AG09319 (cell line): ENCODE data around the gene TH.

Experiments used
- DNase-seq: peaks from one replicate; pipeline ENCODE4 v3.0.0-alpha.2; 2010; ENCODE audit warnings: low read depth; ENCODE audit errors: extremely low read depth
- CTCF ChIP-seq: IDR thresholded peaks from 2 replicates; pipeline ENCODE4 v1.5.1; 2011; ENCODE audit warnings: low read depth, mild to moderate bottlenecking, inconsistent platforms, low read length, moderate library complexity

The TH gene

GRCh38 chr11:2212411-2213251 lies 41.0 kb upstream of the TH start:
- TF ChIP-seq CTCF, result no peak
- DNase-seq, result no peak

GRCh38 chr11:2211113-2211971 lies 39.7 kb upstream of the TH start:
- no peak for TF ChIP-seq CTCF
- DNase-seq, result no peak

- TF ChIP-seq CTCF, result no peak
- DNase-seq, result no peak
These were observed 38.9 kb upstream of the TH start for GRCh38 chr11:2210366-2211112.

- DNase-seq, result no peak
- no peak for TF ChIP-seq CTCF
These were observed 38.3 kb upstream of the TH start for GRCh38 chr11:2209900-2210321.

- DNase-seq, result no peak
- TF ChIP-seq CTCF, result no peak
These were observed 37.8 kb upstream of the TH start for GRCh38 chr11:2209370-2209801.

- TF ChIP-seq CTCF, result no peak
- no peak for DNase-seq
These were observed 37.2 kb upstream of the TH start for GRCh38 chr11:2208691-2209369.
